ENCODE measurements around the gene PRPH2. TPM values are rescaled to one million over a fixed set of nuclear protein-coding genes. Genes with fewer than 3 reads are reported as not detected.
"Not testable (repeated sequence)": the region's sequence is repeated elsewhere in the genome, so short reads cannot be mapped to it uniquely, and the experiment has no call there.

PRPH2 gene
- polyA plus RNA-seq, 1 experiment = 1.7 TPM

DNA sequence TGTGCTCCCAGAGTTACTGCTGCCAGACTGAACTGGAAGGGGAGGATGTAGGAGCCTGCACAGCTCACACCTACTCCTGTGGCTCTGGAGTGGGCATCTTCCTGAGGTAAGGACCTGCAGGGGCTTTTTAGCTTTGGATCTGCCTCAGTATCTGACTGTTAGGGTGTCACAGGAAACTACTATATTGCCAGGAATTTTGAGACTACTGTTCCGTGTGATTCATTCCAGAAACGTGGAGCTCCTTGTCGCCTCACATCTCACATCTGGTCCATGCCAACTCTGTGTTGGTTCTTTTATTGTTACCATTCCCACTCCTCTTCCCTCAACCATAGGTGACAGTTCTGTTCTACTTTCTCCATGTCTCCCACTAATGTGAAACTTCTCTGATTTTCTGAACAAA lies 34.1 kb downstream of the PRPH2 start:
- CTCF ChIA-PET = interaction anchor here (0.9 to 3.8 kb wide), 6 partner anchors 8 to 188 kb away, joined by 3 to 23 read pairs (median 4); no protein-coding TSS in a partner anchor
- Histone ChIP-seq H3K27me3 (ENCODE audit: control insufficient read depth, insufficient read depth, low read length) (no peaks in the 10 kb centered on the region), H3K4me3 (ENCODE audit: low read depth, low read length) (no peak overlapping the region), H3K36me3 (ENCODE audit: control insufficient read depth, insufficient read depth, low read length) (peaks cover 16% of the 10 kb centered on the region)
- TF ChIP-seq, protein P1, sequence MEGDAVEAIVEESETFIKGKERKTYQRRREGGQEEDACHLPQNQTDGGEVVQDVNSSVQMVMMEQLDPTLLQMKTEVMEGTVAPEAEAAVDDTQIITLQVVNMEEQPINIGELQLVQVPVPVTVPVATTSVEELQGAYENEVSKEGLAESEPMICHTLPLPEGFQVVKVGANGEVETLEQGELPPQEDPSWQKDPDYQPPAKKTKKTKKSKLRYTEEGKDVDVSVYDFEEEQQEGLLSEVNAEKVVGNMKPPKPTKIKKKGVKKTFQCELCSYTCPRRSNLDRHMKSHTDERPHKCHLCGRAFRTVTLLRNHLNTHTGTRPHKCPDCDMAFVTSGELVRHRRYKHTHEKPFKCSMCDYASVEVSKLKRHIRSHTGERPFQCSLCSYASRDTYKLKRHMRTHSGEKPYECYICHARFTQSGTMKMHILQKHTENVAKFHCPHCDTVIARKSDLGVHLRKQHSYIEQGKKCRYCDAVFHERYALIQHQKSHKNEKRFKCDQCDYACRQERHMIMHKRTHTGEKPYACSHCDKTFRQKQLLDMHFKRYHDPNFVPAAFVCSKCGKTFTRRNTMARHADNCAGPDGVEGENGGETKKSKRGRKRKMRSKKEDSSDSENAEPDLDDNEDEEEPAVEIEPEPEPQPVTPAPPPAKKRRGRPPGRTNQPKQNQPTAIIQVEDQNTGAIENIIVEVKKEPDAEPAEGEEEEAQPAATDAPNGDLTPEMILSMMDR (IDR thresholded peaks at IDR 0.05; ENCODE audit: insufficient read depth, low read depth, low read length) = no peak
- POLR2A ChIA-PET = no interaction called here
- no peak for DNase-seq (ENCODE audit: low read depth)

DNA sequence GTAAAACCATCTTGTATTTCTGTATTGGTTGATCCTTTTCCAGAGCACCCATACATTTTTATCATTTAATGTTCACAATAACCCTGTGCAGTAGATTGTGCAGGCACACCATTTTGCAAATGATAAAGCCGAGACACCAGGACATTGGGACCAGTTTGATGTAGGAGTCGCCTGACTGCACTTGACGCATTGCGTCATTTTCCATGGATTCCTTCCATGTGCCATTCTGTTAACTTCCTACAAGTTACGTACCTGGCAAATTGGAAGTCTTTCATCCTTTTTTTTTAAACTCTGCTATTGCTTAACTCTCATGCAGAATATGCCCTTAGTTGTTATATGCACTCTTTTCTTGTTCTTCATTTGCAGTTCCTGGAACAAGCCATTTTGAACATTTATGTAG lies 43.0 kb downstream of the PRPH2 start:
- TF ChIP-seq, protein P1 (IDR thresholded peaks at IDR 0.05; ENCODE audit: insufficient read depth, low read depth, low read length) = no peak
- ChIA-PET CTCF (interaction anchor here (0.7 to 1.4 kb wide), 2 partner anchors 47 to 198 kb away, joined by 3 to 6 read pairs; no protein-coding TSS in a partner anchor), POLR2A (no interaction called here)
- DNase-seq (ENCODE audit: low read depth) = no peak
- H3K4me3 ChIP-seq (ENCODE audit: low read depth, low read length) = no peak overlapping the region
- peaks cover 18% of the 10 kb centered on the region for H3K36me3 ChIP-seq (ENCODE audit: control insufficient read depth, insufficient read depth, low read length)
- no peaks in the 10 kb centered on the region for H3K27me3 ChIP-seq (ENCODE audit: control insufficient read depth, insufficient read depth, low read length)

DNA sequence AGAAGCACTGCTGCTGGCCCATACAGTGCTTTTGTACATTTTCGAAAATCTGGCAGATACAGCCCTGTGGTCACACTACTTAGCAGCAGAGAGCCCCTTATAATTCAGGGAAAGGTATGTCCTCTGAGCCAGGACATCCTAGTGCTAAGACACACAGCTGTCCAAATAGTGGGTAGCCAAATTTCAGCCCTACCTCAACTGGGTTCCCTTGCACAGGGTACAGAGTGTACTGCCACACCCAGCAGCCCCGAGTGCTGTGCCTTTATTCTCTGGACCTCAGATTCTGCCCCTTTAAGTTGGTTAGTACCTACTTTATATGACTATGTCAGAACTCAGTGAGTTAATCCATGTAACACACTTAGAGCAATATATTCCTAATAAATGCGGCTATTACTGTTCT lies 47.6 kb downstream of the PRPH2 start:
- Histone ChIP-seq H3K36me3 (ENCODE audit: control insufficient read depth, insufficient read depth, low read length) (peaks cover 12% of the 10 kb centered on the region), H3K27me3 (ENCODE audit: control insufficient read depth, insufficient read depth, low read length) (no peaks in the 10 kb centered on the region), H3K4me3 (ENCODE audit: low read depth, low read length) (no peak overlapping the region)
- TF ChIP-seq, protein P1 (IDR thresholded peaks at IDR 0.05; ENCODE audit: insufficient read depth, low read depth, low read length) = no peak
- ChIA-PET CTCF (interaction anchor here (1.2 to 1.5 kb wide), 3 partner anchors 13 to 52 kb away, joined by 3 to 10 read pairs (median 7); no protein-coding TSS in a partner anchor), POLR2A (no interaction called here)
- no peak for DNase-seq (ENCODE audit: low read depth)

DNA sequence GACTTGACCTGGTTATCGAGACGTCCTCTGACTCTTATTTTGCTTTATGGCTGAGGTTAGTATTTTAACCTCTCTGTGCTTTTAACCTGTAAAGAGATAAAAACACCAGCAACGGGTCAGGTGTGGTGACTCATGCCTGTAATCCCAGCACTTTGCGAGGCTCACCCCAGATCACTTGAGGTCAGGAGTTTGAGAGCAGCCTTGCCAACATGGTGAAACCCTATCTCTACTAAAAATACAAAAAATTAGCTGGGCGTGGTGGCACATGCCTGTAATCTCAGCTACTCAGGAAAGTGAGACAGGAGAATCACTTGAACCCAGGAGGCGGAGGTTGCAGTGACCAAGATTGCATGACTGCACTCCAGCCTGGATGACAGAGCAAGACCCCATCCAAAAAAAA lies 48.0 kb downstream of the PRPH2 start:
- CTCF ChIA-PET = interaction anchor here (1.2 to 1.5 kb wide), 2 partner anchors 13 to 52 kb away, joined by 7 to 10 read pairs; no protein-coding TSS in a partner anchor
- peaks cover 11% of the 10 kb centered on the region for H3K36me3 ChIP-seq (ENCODE audit: control insufficient read depth, insufficient read depth, low read length)
- H3K4me3 ChIP-seq (ENCODE audit: low read depth, low read length); POLR2A ChIA-PET; DNase-seq (ENCODE audit: low read depth); H3K27me3 ChIP-seq (ENCODE audit: control insufficient read depth, insufficient read depth, low read length): not testable (repeated sequence)

DNA sequence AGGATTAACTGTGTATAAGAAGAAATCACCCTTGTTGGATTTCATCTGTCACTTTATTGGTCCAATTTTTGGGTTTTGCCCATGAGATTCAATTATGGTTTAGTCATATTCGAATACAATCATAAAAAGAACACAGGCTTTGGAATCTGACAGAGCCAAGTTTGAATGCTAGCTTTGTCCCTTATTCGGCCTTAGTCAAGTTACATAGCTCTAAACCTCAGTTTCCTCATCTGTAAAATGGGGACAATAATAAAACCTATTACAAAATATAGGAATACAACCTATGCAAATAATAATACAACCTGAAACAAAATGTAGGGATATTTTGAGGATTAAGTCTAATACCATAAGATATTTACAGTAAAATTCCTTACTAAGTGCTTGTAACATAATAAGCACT lies 57.7 kb downstream of the PRPH2 start:
- Histone ChIP-seq H3K36me3 (ENCODE audit: control insufficient read depth, insufficient read depth, low read length) (peaks cover 11% of the 10 kb centered on the region), H3K4me3 (ENCODE audit: low read depth, low read length) (no peak overlapping the region), H3K27me3 (ENCODE audit: control insufficient read depth, insufficient read depth, low read length) (no peaks in the 10 kb centered on the region)
- ChIA-PET CTCF (interaction anchor here (1.0 to 5.8 kb wide), 2 partner anchors 62 to 215 kb away, joined by 4 to 56 read pairs; partner anchors contain the start of gene RPL7L1), POLR2A (no interaction called here)
- TF ChIP-seq, protein P1 (IDR thresholded peaks at IDR 0.05; ENCODE audit: insufficient read depth, low read depth, low read length) = no peak
- no peak for DNase-seq (ENCODE audit: low read depth)

Data from BJ (cell line).